ENCODE data around the gene GTPBP1. TPM values are rescaled to one million over a fixed set of nuclear protein-coding genes. Genes with fewer than 3 reads are reported as not detected.
A peak's percentile ranks its signal among the peaks of the same experiment; 100 is the strongest.

The GTPBP1 gene
- total and polyA plus RNA-seq, 2 of the 13 experiments (the other 11 are each of a cell fraction or from before 2014, with no cell fraction given) = 22.3 to 27.0 TPM

- no peak for TF ChIP-seq SMARCE1 (IDR thresholded peaks at IDR 0.05; ENCODE audit: borderline replicate concordance)
- TF ChIP-seq FOXM1 (CRISPR knock-in tag; IDR thresholded peaks at IDR 0.05) = no peak
- no peak for TF ChIP-seq ZIK1 (CRISPR knock-in tag; IDR thresholded peaks at IDR 0.05; ENCODE audit: borderline replicate concordance, low read depth)
- TF ChIP-seq, protein P1, sequence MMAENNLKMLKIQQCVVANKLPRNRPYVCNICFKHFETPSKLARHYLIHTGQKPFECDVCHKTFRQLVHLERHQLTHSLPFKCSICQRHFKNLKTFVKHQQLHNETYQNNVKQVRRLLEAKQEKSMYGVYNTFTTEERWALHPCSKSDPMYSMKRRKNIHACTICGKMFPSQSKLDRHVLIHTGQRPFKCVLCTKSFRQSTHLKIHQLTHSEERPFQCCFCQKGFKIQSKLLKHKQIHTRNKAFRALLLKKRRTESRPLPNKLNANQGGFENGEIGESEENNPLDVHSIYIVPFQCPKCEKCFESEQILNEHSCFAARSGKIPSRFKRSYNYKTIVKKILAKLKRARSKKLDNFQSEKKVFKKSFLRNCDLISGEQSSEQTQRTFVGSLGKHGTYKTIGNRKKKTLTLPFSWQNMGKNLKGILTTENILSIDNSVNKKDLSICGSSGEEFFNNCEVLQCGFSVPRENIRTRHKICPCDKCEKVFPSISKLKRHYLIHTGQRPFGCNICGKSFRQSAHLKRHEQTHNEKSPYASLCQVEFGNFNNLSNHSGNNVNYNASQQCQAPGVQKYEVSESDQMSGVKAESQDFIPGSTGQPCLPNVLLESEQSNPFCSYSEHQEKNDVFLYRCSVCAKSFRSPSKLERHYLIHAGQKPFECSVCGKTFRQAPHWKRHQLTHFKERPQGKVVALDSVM (CRISPR knock-in tag; IDR thresholded peaks at IDR 0.05) = no peak
- TF ChIP-seq, protein P2, sequence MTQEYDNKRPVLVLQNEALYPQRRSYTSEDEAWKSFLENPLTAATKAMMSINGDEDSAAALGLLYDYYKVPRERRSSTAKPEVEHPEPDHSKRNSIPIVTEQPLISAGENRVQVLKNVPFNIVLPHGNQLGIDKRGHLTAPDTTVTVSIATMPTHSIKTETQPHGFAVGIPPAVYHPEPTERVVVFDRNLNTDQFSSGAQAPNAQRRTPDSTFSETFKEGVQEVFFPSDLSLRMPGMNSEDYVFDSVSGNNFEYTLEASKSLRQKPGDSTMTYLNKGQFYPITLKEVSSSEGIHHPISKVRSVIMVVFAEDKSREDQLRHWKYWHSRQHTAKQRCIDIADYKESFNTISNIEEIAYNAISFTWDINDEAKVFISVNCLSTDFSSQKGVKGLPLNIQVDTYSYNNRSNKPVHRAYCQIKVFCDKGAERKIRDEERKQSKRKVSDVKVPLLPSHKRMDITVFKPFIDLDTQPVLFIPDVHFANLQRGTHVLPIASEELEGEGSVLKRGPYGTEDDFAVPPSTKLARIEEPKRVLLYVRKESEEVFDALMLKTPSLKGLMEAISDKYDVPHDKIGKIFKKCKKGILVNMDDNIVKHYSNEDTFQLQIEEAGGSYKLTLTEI (CRISPR knock-in tag; conservative IDR thresholded peaks at IDR 0.05) = no peak
- peak; percentile 44 for TF ChIP-seq FOSL2 (CRISPR knock-in tag; IDR thresholded peaks at IDR 0.05)
- TF ChIP-seq NR2F1 (CRISPR knock-in tag; IDR thresholded peaks at IDR 0.05) = no peak
- TF ChIP-seq ZHX2 (IDR thresholded peaks at IDR 0.05; ENCODE audit: low read depth) = no peak
- no peak for TF ChIP-seq ZHX2 (CRISPR knock-in tag; IDR thresholded peaks at IDR 0.05; ENCODE audit: borderline replicate concordance)
- no peak for TF ChIP-seq ZNF788 (CRISPR knock-in tag; IDR thresholded peaks at IDR 0.05; ENCODE audit: borderline replicate concordance)
- TF ChIP-seq NFRKB (IDR thresholded peaks at IDR 0.05) = no peak
- no peak for TF ChIP-seq ZNF775 (CRISPR knock-in tag; IDR thresholded peaks at IDR 0.05; ENCODE audit: borderline replicate concordance)
- TF ChIP-seq, protein P3, sequence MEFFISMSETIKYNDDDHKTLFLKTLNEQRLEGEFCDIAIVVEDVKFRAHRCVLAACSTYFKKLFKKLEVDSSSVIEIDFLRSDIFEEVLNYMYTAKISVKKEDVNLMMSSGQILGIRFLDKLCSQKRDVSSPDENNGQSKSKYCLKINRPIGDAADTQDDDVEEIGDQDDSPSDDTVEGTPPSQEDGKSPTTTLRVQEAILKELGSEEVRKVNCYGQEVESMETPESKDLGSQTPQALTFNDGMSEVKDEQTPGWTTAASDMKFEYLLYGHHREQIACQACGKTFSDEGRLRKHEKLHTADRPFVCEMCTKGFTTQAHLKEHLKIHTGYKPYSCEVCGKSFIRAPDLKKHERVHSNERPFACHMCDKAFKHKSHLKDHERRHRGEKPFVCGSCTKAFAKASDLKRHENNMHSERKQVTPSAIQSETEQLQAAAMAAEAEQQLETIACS (CRISPR knock-in tag; IDR thresholded peaks at IDR 0.05) = no peak
- no peak for TF ChIP-seq ZNF883 (CRISPR knock-in tag; IDR thresholded peaks at IDR 0.05; ENCODE audit: not compliant biosample characterization)
- no peak for TF ChIP-seq SAFB2 (CRISPR knock-in tag; IDR thresholded peaks at IDR 0.05; ENCODE audit: borderline replicate concordance, low read depth)
- no peak for TF ChIP-seq CEBPB (IDR thresholded peaks at IDR 0.05; ENCODE audit: borderline replicate concordance, low read depth, low read length)
- TF ChIP-seq MYPOP (CRISPR knock-in tag; IDR thresholded peaks at IDR 0.05) = no peak
- TF ChIP-seq ISL2 (CRISPR knock-in tag; IDR thresholded peaks at IDR 0.05) = no peak
- no peak for TF ChIP-seq JUNB (CRISPR knock-in tag; IDR thresholded peaks at IDR 0.05; ENCODE audit: borderline replicate concordance)
These were observed 11.7 kb upstream of the GTPBP1 start (continued) for GRCh38 chr22:38694049-38694448.
